HepG2 (cell line): Measurements from ENCODE around the gene NEURL2. TPM values are rescaled to one million over a fixed set of nuclear protein-coding genes. Genes with fewer than 3 reads are reported as not detected.
A peak's percentile ranks its signal among the peaks of the same experiment; 100 is the strongest.

Source experiments
- CTCF ChIP-seq: sonication (generic); formaldehyde crosslinking; IDR thresholded peaks from 2 replicates; pipeline ENCODE4 v1.5.0; 2020; ENCODE audit warnings: mild to moderate bottlenecking, missing genetic modification reagents, moderate library complexity
- HNF1A ChIP-seq, 2 experiments: sonication (generic) in 1 of 2; formaldehyde crosslinking in 1 of 2; IDR thresholded peaks; 2 replicates each; pipeline versions ENCODE4 v1.4.0 to v1.6.1; 2016 to 2020; ENCODE audit warnings: borderline replicate concordance in 1 of 2, low read depth in 1 of 2, mild to moderate bottlenecking in 1 of 2, missing genetic modification reagents in 1 of 2
- POGK ChIP-seq: sonication (generic); formaldehyde crosslinking; conservative IDR thresholded peaks from 2 replicates; pipeline ENCODE4 v1.8.0; 2022; ENCODE audit warnings: mild to moderate bottlenecking, moderate library complexity, missing genetic modification reagents
- SMARCE1 ChIP-seq: fragments of 450-650 bp; IDR thresholded peaks from 2 replicates; pipeline ENCODE4 v1.6.1; 2017; ENCODE audit warnings: borderline replicate concordance
- TBX2 ChIP-seq: sonication (generic); formaldehyde crosslinking; IDR thresholded peaks from 2 replicates; pipeline ENCODE4 v1.5.0; 2020; ENCODE audit warnings: missing genetic modification reagents, mild to moderate bottlenecking, borderline replicate concordance
- TCF12 ChIP-seq, 2 experiments: fragments of 450-650 bp in 1 of 2; sonication (generic) in 1 of 2; formaldehyde crosslinking in 1 of 2; IDR thresholded peaks; 2 replicates each; pipeline versions ENCODE4 v1.6.1 to v1.8.0; 2017 to 2022; ENCODE audit warnings: antibody characterized with exemption in 1 of 2, mild to moderate bottlenecking in 1 of 2, missing genetic modification reagents in 1 of 2, moderate library complexity in 1 of 2
- ZFP36L2 ChIP-seq: sonication (generic); formaldehyde crosslinking; IDR thresholded peaks from 2 replicates; pipeline ENCODE4 v1.4.0; 2020; ENCODE audit warnings: missing genetic modification reagents
- ZNF142 ChIP-seq: sonication (generic); formaldehyde crosslinking; IDR thresholded peaks from 2 replicates; pipeline ENCODE4 v1.4.0; 2020; ENCODE audit warnings: missing genetic modification reagents
- ZNF143 ChIP-seq: sonication (generic); formaldehyde crosslinking; IDR thresholded peaks from 2 replicates; pipeline ENCODE4 v1.4.0; 2020; ENCODE audit warnings: missing genetic modification reagents
- ZNF264 ChIP-seq: sonication (generic); formaldehyde crosslinking; IDR thresholded peaks from 2 replicates; pipeline ENCODE4 v1.4.0; 2020; ENCODE audit warnings: missing genetic modification reagents
- ZNF614 ChIP-seq: IDR thresholded peaks from 2 replicates; pipeline ENCODE4 v1.6.1; 2018; ENCODE audit warnings: missing biosample characterization, missing genetic modification reagents, inconsistent platforms, borderline replicate concordance
- ZNF788 ChIP-seq: sonication (generic); formaldehyde crosslinking; IDR thresholded peaks from 2 replicates; pipeline ENCODE4 v1.5.0; 2020; ENCODE audit warnings: mild to moderate bottlenecking, missing genetic modification reagents, borderline replicate concordance
- polyA plus RNA-seq, 8 experiments: library from polyadenylated mRNA; depleted of rRNA in 3 of 8; stranded (reverse) in 7 of 8; unstranded in 1 of 8; fragments of >200 nt; fragmentation: Illumina TruSeq in 4 of 8; extraction: Trizol in 4 of 8; gene quantifications; 2 replicates each; pipeline versions ENCODE4 v1.2.1 to v1.2.3, GENCODE V29; 2011 to 2016; ENCODE audit warnings: low read depth in 4 of 8, missing spikeins in 1 of 8, mixed read lengths in 1 of 8; ENCODE audit not compliant: insufficient read depth in 1 of 8
- total RNA-seq, 5 experiments: library from RNA; depleted of rRNA; stranded (reverse); fragments of >200 nt; fragmentation: Illumina TruSeq; extraction: Trizol; gene quantifications; 2 replicates each; pipeline ENCODE4 v1.2.3, GENCODE V29; 2016; ENCODE audit warnings: low read depth in 1 of 5

The NEURL2 gene
- total and polyA plus RNA-seq, 2 of the 13 experiments (the other 11 are each of a cell fraction or from before 2014, with no cell fraction given): 7.2 to 9.7 TPM

GRCh38 chr20:45934046-45934585 is 43.1 kb upstream of the NEURL2 start (continued):
- TF ChIP-seq CTCF (CRISPR knock-in tag) (0 out of 2 replicates have a peak, but pooled peaks have one; percentile 18), ZFP36L2 (CRISPR knock-in tag) (no peak), TCF12 (IDR thresholded peaks at IDR 0.05) (no peak), TCF12 (CRISPR knock-in tag; IDR thresholded peaks at IDR 0.05) (no peak), ZNF614 (no peak; the same call in 1 of the 2 replicates), POGK (CRISPR knock-in tag) (no peak; the same call in 1 of the 2 replicates), ZNF143 (CRISPR knock-in tag) (no peak), TBX2 (CRISPR knock-in tag) (peak; percentile 4; the same call in 1 of the 2 replicates), ZNF788 (CRISPR knock-in tag) (no peak), ZNF142 (CRISPR knock-in tag) (no peak), HNF1A (IDR thresholded peaks at IDR 0.05; ENCODE audit: low read depth) (no peak), HNF1A (CRISPR knock-in tag; IDR thresholded peaks at IDR 0.05; ENCODE audit: borderline replicate concordance) (no peak), SMARCE1 (no peak), ZNF264 (CRISPR knock-in tag) (no peak; the same call in 1 of the 2 replicates)
